Measurements from ENCODE around the gene SULT2B1. TPM values are rescaled to one million over a fixed set of nuclear protein-coding genes. Genes with fewer than 3 reads are reported as not detected.
A peak's percentile ranks its signal among the peaks of the same experiment; 100 is the strongest.

SULT2B1 gene
- total RNA-seq, 4 donors from 2014 or later, result 0.93 to 3.9 (median 1.0) TPM; not detected in 1

GRCh38 chr19:48511800-48512503, 40.0 kb upstream of the SULT2B1 start, which contains the start of gene LMTK3:
TSS of gene LMTK3 (minus strand) at chr19:48511835. CDS start at chr19:48511576, 259 bp downstream.
- no peak for ATAC-seq
- Histone ChIP-seq H3K27me3 (peaks cover 48% of the 10 kb centered on the region), H3K27ac (no peak within 1 kb of the TSS), H3K4me3 (peak within 1 kb of the TSS in 1 of 2 donors; percentile 18), H3K9me3 (no peaks in the 10 kb centered on the region), H3K4me1 (peaks cover 0 to 31% (median 10%) of the 10 kb centered on the region in 3 donors), H3K36me3 (no peaks in the 10 kb centered on the region)
- WGBS, 2 donors (ENCODE audit: low coverage in 1 of 2), result 0 to 4% methylated on average over 4 to 5 of the region's 32 CpGs
- TF ChIP-seq CTCF (IDR thresholded peaks at IDR 0.05) (no peak), POLR2AphosphoS5 (IDR thresholded peaks at IDR 0.05) (no peak), EP300 (IDR thresholded peaks at IDR 0.05) (no peak), POLR2A (IDR thresholded peaks at IDR 0.05) (no peak)

- Histone ChIP-seq H3K27me3 (peaks cover 48% of the 10 kb centered on the region), H3K9me3 (no peaks in the 10 kb centered on the region), H3K27ac (no peak overlapping the region), H3K4me3 (no peak overlapping the region), H3K36me3 (no peaks in the 10 kb centered on the region), H3K4me1 (peaks cover 0 to 31% (median 10%) of the 10 kb centered on the region in 3 donors)
- 44% methylated on average over 16 to 18 of the region's 19 CpGs for WGBS, 2 donors (ENCODE audit: low coverage in 1 of 2)
- no peak for ATAC-seq
- TF ChIP-seq EP300 (IDR thresholded peaks at IDR 0.05) (no peak), POLR2A (IDR thresholded peaks at IDR 0.05) (no peak), CTCF (IDR thresholded peaks at IDR 0.05) (no peak), POLR2AphosphoS5 (IDR thresholded peaks at IDR 0.05) (no peak)
Measured at GRCh38 chr19:48512504-48513288, 39.3 kb upstream of the SULT2B1 start.

- H3K4me1 ChIP-seq, result peaks cover 0 to 31% (median 10%) of the 10 kb centered on the region in 3 donors
Measured at GRCh38 chr19:48513289-48514122, 38.5 kb upstream of the SULT2B1 start.

GRCh38 chr19:48514123-48514458, 37.9 kb upstream of the SULT2B1 start:
- WGBS, 2 donors (ENCODE audit: low coverage in 1 of 2), result 50% methylated on average over 2 of the region's 11 CpGs; no CpG with 5 or more reads in 1 of the 2 donors
- TF ChIP-seq POLR2AphosphoS5 (IDR thresholded peaks at IDR 0.05), result no peak
- no peak for TF ChIP-seq EP300 (IDR thresholded peaks at IDR 0.05)
- no peak for TF ChIP-seq CTCF (IDR thresholded peaks at IDR 0.05)
- TF ChIP-seq POLR2A (IDR thresholded peaks at IDR 0.05), result no peak
- Histone ChIP-seq H3K27ac (no peak overlapping the region), H3K4me1 (peaks cover 0 to 31% (median 10%) of the 10 kb centered on the region in 3 donors), H3K27me3 (peaks cover 48% of the 10 kb centered on the region), H3K4me3 (peak overlapping the region in 1 of 2 donors; percentile 62), H3K9me3 (no peaks in the 10 kb centered on the region), H3K36me3 (no peaks in the 10 kb centered on the region)
- no peak for ATAC-seq

More at GRCh38 chr19:48513289-48514122, 38.5 kb upstream of the SULT2B1 start:
- ATAC-seq, result peak; percentile 68
- Histone ChIP-seq H3K36me3 (no peaks in the 10 kb centered on the region), H3K9me3 (no peaks in the 10 kb centered on the region), H3K27me3 (peaks cover 48% of the 10 kb centered on the region), H3K27ac (peak overlapping the region in 1 of 4 donors; percentile 48), H3K4me3 (peak overlapping the region; percentile 29 to 62)
- 0 to 7% methylated on average over 2 to 7 of the region's 54 CpGs for WGBS, 2 donors (ENCODE audit: low coverage in 1 of 2)
- TF ChIP-seq POLR2AphosphoS5 (IDR thresholded peaks at IDR 0.05) (no peak), EP300 (IDR thresholded peaks at IDR 0.05) (no peak), CTCF (IDR thresholded peaks at IDR 0.05) (no peak), POLR2A (IDR thresholded peaks at IDR 0.05) (no peak)
